ENCODE measurements around the gene ESYT2. TPM values are rescaled to one million over a fixed set of nuclear protein-coding genes. Genes with fewer than 3 reads are reported as not detected.
A peak's percentile ranks its signal among the peaks of the same experiment; 100 is the strongest.
"Not testable (repeated sequence)": the region's sequence is repeated elsewhere in the genome, so short reads cannot be mapped to it uniquely, and the experiment has no call there.

ESYT2 gene
- polyA plus RNA-seq, 10 donors, result 31.3 to 39.4 (median 34.9) TPM

DNA sequence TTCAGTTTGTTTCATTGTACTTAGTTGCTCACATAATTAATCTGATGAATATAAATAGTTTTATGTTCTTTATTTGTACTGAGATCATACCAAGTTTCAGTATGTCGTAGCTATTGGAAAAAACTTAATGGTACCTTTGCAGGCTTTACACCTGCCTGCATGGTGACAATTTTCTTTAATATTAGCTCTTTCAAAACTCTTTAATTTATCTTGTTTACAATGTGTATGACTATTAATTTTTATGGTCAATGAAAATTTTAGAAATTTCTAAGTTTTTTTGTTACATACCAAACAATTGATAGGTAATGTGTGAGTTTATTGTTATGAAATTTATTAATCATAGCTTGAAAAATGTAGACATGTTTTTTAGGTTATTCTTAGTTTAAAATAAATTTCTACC lies 31.1 kb upstream of the ESYT2 start:
- no peak for DNase-seq

DNA sequence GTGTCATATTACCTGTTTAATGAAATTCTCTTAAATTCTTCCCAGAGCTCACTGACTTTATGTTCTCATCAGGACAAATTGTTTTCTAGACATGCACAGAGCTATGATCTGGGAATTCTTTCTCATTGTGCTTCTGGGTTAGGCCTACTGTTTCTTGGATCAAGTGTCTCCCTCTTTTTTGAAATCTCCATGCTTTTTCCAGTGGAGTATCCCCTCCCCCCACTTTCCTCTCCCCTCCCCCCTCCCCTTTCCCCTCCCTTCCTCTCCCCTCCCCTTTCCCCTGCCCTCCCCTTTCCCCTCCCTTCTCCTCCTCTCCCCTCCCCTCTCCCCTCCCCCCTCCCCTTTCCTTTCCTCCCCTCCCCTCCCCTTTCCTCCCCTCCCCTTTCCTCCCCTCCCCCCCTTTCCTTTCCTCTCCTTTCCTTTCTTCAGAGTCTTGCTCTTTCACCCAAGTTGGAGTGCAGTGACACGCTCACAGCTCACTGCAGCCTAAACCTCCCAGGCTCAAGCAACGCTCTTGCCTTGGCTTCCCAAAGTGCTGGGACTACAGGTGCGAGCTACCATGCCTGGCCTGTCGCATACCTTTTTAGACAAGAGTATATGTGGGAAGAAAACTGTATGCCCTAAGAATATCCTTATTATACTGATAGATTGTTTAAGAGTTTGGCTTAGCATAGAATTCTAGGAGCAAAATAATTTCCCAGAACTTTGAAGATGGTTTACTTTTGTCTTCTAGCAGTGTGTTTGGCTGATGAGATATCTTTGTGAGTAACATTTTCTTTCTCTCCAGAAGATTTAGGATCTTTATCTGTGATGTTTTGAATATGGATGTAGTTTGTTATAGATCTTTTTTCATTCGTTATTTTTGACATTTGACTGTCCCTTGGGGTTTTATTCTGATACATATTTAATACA lies 29.5 kb upstream of the ESYT2 start:
- DNase-seq, result no peak

DNA sequence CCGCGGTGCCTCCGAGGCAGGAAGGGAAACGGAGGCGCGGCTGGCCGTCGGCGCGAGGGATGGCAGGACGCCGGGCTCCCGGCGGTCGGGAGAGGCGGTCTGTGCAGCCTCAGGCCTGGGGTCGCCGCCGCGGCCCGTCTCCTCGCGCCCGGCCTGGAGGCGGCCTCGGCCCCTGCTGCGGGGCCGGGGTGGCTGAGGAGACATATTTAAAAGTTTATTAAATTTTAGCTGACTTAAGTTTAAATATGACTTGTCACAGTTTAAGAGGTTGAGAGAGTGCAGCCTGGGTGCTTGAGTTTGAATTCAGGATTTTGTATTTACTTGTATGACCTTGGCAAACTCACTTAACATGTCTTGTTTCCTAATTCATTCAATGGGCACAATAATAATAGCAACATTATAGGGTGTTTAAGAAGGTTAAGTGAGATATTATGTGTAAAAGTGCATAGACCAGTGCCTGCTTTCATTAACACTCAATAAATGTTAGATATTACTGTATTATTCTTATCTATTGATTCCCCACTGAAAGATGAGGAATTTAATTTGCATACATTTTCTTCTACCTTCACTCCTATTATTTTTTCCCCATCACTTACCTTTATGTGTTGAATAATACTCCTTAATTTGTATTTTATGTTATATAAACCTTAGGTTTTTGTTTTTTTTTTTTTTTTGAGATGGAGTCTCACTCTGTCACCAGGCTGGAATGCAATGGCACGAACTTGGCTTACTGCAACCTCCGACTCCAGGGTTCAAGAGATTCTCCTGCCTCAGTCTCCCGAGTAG lies 27.8 kb upstream of the ESYT2 start:
- no peak for DNase-seq

DNA sequence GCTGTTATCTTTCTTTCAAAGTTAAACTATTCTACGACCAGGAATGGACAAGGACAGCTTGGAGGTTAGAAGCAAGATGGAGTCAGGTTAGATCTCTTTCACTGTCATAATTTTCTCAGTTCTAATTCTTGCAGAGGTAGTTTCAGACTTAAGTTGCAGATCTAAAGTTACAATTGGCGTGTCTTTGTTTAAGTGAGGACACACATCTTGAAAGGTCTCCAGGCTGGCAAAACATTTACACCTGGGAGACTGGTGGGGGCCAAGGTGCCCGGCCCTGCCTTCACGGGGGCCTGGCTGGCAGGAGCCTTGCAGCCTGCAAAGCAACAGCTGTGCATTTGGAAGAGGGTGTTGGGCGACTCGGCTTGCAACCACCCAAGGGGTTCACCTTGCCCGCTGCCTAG lies 25.4 kb upstream of the ESYT2 start:
- no peak for DNase-seq

DNA sequence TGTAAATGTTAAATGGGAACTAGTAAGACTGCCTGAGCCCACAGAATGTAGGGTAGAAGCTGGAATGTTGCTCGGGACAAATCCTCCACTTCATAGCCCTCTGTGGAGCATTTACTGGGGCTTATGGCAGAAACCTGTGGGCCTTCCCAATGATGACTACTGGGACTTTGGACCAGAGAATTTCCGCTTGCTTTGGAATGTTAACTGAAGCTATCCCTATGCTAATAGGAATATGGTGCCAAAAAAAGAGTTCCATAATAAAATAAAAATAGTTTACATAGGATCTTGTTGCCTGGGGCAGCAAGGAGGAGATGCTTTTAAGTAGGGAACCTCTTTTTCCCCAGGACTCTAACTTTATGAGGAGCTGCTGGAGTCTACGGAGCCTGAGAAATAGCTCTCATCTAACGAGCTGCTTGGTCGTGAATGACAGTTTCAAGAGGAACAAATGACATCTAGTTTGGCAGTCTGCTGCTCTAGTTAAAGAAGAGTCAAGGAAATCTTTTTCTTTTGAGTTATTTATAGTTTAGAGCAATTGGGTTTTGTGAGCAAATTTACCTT lies 21.3 kb upstream of the ESYT2 start:
- DNase-seq, result peak in 2 of 3 donors; percentile 48 to 77

DNA sequence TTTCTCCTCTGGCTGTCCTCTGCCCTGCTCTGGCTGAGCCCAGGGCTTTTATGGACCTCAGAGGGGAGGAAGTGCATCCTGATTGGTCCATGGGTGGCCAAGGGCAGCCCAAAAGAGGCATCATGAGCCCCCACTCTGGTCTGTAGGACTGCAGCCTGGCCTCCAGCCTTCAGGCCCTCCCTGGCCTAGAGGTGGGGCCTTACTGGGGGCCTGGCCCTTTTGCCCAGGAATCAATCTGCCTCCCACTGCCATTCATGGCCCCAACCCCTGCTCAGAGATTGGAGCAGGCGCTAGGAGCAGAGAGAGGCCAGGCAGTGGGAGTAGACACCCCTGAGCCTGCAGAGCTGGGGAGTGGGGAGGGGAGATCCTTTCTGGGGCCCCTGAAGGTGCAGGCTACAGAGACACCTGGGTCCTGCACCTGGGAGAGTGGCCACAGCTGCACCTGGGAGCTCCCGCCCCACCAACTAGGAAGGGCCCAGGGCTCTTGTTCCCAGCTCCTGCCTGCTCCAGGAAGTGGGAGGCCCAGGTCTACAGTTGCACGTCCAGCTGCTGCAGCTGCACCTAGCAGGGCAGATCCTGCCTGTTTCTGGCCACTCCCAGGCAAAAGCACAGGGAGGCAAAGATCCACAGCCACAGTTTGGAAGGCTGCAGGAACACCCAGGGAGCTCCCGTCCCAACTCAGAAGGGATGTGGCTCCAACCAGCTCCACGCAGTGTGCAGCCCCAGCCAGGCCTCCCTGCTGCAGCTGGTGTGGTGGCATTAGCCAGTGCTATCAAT lies 20.6 kb upstream of the ESYT2 start:
- peak in 2 of 3 donors; percentile 28 to 74 for DNase-seq

DNA sequence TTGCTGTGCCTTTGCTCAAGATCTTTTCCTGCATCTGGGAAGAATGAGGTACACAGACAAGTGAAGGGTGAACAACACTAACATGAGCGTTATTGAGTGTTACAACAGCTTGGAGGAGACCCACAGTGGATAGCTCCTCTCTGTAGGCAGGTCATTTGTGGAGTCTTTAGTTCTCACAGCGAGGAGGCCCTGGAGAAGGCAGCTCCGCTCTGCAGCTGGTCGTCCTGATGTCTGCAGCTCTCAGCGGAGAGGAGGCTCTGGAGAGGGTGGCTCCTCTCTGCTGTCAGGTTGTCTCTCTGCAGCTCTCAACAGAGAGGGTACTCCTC lies 20.1 kb upstream of the ESYT2 start:
- DNase-seq, result no peak

DNA sequence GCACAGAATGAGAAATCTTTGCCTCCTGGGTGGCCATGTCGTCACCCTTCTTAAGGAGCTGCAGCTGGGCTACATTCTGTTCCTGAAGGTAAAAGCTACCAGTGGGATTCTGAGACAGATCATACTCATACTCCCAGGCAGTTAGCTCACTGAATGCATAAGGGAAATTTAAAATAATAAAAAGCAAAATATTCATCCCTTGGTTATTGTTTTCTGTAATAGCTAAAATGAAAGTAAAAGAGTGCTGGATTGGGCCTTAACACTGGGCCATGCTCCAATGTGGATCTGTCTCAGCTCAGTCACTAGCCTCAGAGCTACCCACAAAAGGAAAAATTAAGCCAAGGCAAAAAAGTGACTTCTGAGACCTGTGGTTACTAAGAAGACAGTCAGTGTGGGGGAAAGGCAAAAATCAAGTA lies 18.1 kb upstream of the ESYT2 start:
- DNase-seq, result no peak

DNA sequence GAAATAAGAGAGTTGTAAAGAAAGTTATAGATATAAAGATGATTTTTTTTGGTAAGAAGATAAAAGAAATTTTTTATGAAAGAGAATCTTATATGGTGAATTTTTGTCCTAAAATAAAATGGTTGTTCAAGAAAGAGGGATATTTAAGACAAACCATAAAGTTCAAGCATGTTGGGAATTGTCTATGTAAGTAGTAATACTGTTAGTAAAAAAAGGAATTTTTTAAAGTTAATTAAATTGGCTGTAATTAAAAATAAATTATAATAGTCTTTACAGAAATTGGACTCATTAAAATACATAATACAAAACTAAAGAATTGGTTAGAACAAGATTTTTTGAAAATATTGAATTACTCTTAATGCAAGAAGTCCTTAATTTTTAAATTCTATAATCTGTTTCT lies 17.0 kb upstream of the ESYT2 start:
- DNase-seq, result no peak

DNA sequence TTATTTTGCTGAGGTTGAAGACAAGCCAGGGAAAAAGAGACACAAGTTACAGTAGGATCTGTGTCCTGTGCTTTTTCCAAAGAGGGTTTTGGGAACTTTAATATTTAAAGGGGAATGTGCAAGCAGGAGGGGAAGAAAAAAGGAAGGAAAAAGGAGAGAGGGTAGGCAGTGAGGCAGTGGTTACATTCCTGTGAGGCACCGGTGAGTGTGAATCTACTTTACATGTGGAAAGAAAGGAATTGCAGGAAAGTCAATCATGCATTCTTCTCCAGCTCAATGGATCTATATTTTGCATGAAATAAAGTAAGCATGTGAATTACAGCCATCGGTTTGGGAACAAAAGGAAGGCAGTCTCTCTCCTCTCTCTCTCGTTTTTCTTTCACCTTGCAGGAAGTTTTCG lies 14.5 kb upstream of the ESYT2 start:
- DNase-seq, result no peak

DNA sequence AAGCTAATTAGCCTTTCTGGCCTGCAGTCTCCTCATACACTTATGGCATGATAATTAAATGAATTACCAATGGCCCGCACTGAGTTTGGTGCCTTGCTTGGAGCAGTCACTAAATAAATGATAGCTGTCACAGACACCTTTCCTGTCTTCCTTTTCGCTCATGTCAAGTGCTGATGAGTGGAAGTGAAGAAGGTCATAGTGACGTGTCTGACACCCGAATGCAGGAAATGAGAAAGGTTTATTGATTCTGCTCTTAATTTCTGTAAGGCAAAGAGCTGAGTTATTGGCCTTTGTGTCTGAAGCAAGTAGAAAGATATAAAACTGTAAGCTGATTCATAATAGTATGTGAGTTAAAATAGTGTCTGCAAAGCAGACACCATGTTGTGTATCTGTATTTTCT lies 13.2 kb upstream of the ESYT2 start:
- DNase-seq, result no peak

DNA sequence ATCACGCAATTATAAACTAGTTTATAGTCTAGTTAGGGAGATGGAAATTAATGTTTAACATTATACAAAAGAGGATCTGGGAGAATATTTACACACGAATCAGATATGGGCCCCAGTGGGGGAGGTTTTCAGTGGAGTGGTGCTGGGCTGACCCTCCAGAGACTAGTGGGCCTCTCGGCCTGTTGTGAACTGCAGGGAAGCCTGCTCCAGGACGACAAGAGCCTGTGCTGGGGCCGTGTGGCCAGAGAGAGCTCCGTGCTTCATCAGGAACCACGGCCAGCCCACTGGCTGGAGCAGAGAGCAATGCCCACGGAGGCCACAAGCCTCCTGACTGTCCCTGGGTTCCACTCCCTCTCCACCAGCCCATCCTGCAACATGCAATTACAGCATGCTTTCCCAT lies 11.3 kb upstream of the ESYT2 start:
- DNase-seq, result no peak

DNA sequence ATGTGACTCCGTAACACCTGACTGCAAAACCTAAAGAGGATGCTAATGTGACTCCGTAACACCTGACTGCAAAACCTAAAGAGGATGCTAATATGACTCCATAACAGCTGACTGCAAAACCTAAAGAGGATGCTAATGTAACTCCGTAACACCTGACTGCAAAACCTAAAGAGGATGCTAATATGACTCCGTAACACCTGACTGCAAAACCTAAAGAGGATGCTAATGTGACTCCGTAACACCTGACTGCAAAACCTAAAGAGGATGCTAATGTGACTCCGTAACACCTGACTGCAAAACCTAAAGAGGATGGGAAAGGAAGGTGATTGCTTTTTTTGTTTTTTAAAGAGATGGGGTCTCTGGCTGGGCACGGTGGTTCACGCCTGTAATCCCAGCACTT lies 9.9 kb upstream of the ESYT2 start:
- not testable (repeated sequence) for DNase-seq

DNA sequence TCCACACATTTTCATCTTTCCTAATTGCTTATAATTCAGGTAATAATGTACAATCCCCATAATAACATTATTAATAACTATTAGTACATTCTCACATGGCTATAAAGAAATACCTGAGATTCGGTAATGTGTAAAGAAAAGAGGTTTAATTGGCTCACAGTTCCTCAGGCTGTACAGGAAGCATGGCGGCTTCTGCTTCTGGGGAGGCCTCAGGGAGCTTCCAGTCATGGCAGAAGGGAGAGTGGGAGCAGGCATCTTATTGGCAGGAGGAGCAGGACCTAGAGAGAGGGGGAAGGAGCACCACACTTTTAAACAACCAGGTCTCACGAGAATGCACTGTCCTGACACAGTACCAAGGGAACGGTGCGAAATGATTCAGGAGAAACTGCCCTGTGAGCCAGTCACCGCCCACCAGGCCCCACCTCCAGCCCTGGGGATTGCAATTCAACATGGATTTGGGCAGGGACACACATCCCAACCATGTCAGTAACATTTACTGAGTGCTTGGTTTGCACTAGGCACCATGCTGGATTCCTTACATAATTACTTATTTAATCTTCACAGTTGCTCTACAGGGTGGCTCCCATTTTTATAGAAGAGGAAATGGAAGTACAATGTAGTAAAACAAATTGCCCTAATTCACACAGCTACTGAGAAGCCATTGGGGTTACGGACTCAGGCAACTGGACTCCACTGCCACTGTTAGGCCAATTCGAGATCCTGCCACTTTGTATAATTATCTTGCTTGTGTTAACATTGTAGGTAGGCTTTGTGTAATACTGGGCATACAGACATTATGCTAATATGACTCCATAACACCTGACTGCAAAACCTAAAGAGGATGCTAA lies 8.7 kb upstream of the ESYT2 start:
- DNase-seq, result no peak

DNA sequence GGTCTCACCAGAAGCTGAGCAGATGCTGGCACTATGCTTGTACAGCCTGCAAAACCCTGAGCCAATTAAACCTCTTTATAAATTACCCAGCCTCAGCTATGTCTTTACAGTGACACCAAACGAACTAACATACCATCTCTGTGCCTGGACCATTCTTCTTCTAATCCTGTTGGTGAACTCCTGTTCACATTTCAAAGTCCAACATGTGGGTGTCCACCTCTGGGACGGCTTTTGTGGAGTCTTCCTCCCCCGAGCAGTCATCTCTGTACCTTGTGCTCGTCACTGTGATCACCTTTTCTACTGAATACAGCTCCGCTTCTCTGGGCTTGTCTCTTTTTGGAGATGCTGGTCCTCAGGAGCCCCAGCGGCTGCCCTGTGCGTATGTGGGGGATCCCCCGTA lies 7.4 kb upstream of the ESYT2 start:
- no peak for DNase-seq

DNA sequence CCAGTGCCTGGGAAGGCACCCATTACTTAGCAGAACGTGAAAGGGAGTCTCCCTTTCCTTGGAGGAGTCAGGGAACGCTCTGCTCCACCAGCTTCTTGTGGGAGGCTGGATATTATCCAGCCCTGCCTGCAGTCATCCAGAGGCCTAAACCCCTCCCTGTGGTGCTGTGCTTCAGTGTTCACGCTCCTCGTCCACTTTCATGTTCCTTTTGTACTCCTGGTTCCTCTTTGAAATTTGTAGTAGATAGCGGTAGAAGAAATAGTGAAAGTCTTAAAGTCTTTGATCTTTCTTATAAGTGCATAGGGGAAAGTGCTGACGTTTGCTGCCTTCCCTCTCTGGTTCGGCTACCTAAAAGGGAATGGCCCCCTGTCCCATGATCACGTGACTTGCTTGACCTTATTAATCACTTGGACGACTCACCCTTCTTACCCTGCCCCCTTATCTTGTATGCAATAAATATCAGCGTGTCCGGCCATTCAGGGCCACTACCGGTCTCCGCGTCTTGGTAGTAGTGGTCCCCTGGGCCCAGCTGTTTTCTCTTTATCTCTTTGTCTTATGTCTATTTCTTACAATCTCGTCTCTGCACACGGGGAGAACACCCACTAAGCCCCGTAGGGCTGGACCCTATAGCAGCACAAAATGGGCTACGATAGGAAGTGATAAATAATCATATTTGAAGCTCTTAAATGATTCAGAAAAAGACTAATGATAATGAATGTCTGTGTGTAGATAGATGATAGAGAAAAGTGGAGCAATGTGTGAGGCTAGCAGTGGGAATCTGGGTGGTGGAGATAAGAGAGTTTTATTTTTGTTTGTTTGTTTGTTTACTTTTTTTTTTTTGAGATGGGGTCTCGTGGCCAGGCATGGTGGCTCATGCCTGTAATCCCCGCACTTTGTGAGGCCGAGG lies 5.8 kb upstream of the ESYT2 start:
- no peak for DNase-seq

DNA sequence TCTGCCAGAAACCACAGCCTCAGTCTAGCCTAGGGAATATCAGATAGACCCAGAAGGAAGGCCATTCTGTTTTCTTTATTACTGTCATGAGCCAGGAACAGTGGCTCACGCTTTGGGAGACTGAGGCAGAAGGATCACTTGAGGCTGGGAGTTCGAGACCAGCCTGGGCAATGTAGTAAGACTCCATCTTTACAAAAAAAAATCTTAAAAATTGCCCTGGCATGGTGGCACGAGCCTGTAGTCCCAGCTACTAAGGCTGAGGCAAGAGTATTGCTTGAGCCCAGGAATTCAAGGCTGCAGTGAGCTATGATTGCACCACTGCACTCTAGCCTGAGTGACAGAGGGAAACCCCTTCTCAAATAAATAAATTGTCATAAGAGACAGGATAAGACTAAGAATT lies 3.7 kb upstream of the ESYT2 start:
- no peak for DNase-seq

DNA sequence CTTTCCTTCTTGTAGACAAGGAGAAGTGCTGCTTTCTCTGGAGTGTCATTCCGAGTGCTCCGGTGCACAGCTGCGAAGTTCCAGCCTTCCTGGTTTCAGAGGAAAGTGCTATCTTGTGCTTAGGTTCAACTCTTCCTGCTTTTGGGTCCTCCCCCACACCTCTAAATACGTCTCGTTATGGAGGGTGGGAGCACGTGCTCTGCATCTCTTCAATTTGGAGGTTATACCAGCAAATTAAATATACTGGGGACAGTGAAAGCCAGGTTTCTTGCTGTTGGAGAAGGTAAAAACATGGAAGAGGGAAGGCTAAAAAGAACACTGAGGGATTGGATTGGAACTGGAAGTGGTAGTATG lies 2.4 kb upstream of the ESYT2 start:
- no peak for DNase-seq

DNA sequence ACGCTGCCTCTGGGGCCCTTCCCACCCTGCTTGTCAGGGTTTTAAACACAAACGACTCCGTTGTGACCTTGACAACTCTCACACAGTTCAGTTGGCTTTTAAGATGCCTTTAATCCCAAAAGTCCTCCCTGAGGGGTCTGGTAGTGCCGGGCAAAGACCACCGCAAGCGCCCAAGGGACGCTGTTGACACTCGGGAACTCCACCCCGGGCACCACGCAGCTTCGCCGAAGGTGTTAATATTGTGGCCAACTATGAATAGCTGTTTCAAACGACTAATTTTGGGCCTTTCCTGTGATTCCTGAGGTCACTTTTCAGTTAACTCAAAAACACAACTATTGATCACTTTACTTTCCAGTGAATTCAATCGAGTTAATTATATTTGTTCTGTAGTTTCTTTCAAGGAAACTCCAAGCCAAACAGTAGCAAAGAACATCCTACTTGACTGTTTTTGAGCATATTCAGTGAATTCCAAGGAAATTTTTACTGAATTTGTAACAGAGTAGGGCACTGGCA lies 958 bp upstream of the ESYT2 start:
- no peak for DNase-seq

DNA sequence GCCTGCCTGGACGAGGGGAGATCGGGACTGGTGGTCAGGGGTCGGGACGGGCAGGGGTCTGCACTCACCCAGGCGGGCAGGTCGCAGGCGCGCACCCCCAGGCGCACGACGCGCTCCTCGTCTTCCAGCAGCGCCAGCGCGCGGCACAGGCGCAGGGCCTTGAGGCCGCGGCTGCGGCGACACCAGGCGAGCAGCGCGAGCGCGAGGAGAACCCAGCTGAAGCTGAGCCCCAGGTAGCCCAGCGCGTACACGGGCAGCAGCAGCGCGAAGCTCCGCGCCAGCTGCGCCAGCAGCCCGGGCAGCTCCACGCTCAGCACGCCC lies 328 bp downstream of the ESYT2 start:
- DNase-seq, result peak in 2 of 3 donors; percentile 80 to 91
